ENCODE data around the gene SLC22A25.
"Not testable (repeated sequence)": the region's sequence is repeated elsewhere in the genome, so short reads cannot be mapped to it uniquely, and the experiment has no call there.

SLC22A25 gene

DNA sequence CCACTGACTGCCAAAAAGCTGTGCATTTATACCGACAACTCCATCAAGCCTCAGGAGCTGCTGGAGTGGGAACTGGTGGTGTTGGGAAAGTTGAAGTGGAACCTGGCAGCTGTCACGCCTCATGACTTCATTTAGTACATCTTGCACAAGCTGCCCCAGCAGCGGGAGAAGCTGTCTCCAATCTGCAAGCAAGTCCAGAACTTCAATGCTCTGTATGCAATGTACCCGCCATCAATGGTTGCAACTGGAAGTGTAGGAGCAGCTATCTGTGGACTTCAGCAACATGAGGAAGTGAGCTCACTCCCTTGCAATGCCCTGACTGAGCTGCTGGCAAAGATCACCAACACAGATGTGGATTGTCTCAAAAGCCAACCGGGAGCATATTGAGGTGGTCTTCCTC, at the start of gene SLC22A25:
SLC22A25 (minus strand) TSS at position 67 of the 400 bp plus-strand sequence. CDS start 13,947 bp downstream, outside the sequence.
- FAIRE-seq (no peak), DNase-seq (ENCODE audit: low spot score) (no peak)

DNA sequence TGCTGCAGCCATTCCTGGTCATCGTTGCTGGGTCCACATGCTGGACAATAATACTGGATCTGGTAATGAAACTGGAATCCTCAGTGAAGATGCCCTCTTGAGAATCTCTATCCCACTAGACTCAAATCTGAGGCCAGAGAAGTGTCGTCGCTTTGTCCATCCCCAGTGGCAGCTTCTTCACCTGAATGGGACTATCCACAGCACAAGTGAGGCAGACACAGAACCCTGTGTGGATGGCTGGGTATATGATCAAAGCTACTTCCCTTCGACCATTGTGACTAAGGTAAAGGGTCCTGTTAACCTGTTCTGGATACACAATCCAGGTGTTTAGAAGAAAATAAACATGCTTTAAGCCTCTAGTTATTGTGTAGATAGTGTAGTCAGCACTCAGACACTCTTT, 46.9 kb upstream of the SLC22A25 start:
- FAIRE-seq (no peak), DNase-seq (ENCODE audit: low spot score) (no peak)

DNA sequence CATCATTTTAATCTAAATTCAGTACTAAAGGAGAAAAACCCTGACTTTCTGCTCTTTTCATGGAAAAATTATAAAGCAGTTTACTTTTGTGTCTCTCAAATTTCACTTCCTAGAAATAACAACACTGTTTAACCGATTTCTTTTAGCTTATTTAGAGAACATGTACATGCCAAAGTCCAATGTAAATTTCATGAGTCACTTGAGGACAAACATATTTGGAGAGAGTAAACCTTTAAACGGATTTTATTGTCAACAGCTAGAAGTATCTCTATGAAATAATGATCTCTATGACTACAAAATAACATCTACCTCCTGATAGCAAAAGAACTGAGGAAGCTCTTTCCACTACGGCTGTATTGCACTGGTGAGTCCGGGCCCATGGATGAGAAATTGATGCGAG, 46.3 kb upstream of the SLC22A25 start:
- DNase-seq (ENCODE audit: low spot score) (no peak), FAIRE-seq (no peak)

DNA sequence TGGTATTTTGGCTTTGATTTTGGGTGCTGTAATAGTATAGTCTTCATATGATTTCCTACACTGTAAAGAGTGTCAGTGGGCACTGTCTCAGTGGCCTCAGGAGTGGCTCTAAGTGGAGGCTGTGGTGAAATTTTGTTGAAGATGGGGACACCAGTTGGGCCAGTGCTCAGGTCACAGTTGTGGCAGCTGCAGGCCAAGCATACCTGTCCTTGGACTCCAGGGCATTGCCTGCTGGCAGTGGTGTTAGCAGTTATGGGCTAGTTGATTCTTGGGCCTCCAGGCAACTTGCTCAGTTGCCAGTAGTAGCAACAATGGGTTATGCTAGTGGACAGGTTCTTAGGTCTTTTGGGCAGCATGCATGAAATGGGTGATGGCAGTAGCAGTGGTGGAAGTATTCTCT, 39.2 kb upstream of the SLC22A25 start:
- no peak for FAIRE-seq
- no peak for DNase-seq (ENCODE audit: low spot score)

DNA sequence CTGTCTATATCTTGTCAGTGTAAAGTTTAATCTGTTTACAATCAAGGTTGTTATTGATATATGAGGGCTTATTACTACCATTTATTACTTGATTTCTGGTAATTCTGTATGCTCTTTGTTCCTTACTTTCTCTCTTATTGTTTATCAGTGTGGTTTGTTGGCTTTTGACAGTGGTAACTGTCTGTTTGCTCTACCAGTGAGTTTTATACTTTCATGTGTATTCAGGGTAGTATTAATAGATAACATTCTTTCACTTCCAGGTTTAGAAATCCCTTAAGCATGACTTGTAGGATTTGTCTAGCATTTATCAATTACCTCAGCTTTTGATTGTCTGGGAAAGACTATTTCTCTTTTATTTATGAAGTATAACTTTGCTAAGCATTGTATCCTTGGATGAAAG, 37.5 kb upstream of the SLC22A25 start:
- no peak for FAIRE-seq
- no peak for DNase-seq (ENCODE audit: low spot score)

DNA sequence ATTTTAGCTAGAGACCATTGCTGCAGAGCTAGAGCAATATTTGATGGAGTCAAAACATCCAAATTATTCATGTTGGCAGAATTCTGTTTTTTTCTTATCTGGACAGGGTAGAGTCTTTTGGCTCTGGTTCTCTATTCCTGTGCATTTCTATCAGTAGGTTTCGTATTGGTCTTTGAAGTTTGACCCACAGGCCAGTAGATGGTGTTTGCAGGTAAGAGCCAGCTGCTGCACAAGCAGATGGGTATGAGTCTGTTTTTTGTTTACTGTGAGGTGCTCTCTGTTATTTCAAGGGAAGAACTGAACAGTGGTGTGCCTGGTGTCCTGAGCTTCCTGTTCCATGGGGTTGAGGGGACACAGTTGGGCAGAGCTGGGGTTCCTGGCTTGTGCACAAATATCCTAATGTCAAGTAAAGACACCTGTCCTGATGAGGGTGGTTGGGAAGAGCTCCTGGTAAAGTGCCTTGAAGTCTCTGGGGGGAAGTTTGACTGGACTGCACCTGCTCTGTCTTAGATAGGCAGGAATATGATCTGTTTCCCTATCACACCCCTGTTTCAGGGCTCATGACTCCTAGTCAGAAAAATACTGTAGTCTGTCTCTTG, 34.0 kb upstream of the SLC22A25 start:
- FAIRE-seq: no peak
- DNase-seq (ENCODE audit: low spot score): no peak

DNA sequence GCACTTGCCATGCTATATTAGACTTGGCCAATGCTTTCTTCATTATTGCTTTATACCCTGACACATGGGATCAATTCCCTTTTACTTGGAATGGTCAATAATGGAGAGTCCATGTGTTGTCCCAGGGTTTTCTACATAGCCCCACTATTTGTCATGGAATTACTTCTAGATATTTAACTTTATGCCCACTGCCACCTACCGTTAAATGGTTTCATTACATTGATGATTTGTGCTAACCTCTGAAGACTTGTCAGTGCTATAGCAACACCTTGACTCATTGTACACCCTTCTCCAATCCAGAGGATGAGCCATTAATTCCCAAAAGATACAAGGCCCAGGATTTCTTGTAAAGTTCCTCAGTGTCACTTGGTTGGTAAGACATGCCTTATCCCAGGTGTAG, 31.4 kb upstream of the SLC22A25 start:
- FAIRE-seq (no peak), DNase-seq (ENCODE audit: low spot score) (no peak)

DNA sequence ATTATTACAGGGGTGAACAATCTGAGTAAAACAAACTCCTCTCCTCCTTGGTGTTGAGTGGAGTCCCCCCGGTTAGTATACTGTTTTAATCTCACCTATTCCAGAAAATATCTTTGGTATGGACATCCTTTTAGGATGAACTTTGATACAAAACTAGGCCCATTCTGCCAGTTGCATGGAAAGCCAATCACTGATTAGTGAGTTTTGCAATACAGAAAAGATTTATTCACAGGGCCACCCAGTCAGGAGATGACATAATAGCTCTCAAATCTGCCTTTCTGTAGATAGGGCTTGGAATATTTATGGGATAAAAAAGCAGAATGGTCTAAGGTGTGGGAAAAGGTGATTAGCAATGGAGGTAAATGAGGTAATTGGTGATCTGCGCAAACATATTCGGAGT, 30.3 kb upstream of the SLC22A25 start:
- DNase-seq (ENCODE audit: low spot score) (no peak), FAIRE-seq (no peak)

DNA sequence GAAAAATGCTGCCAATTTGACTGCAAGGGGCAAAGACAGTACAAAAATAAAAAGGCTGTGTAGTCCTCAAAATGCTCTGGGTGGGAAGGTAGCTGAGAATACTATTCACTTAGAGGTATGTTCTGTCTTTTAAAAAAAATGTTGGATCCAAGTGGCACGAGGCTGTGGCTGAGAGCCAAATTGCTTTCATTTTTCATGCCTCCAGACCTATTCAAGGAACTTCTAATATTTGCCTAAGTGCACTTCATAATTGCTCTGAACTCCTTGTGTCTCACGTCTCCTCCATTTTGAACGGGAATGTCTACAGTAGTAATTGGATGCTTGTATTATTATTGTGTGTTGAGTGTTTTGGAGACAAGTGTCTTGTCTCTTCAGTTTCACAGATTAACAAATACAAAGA, 19.1 kb upstream of the SLC22A25 start:
- FAIRE-seq: no peak
- DNase-seq (ENCODE audit: low spot score): no peak

DNA sequence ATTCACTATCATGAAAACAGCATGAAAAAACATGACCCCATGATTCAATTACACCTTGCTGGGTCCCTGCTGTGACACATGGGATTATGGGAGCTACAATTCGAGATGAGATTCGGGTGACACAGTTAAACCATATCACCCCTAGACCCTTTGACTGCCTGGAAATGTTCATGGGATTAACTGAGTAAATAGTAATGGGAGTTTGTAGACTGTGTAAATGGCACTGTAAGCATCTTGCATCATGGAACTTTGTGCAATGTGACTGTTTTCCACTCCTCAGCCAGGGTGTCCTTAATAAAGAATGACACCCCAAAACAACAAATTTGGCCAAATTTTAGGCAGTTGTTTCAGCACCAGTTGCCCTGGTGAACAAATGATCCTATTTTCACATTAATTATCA, 7.9 kb upstream of the SLC22A25 start:
- DNase-seq (ENCODE audit: low spot score) (no peak), FAIRE-seq (no peak)

DNA sequence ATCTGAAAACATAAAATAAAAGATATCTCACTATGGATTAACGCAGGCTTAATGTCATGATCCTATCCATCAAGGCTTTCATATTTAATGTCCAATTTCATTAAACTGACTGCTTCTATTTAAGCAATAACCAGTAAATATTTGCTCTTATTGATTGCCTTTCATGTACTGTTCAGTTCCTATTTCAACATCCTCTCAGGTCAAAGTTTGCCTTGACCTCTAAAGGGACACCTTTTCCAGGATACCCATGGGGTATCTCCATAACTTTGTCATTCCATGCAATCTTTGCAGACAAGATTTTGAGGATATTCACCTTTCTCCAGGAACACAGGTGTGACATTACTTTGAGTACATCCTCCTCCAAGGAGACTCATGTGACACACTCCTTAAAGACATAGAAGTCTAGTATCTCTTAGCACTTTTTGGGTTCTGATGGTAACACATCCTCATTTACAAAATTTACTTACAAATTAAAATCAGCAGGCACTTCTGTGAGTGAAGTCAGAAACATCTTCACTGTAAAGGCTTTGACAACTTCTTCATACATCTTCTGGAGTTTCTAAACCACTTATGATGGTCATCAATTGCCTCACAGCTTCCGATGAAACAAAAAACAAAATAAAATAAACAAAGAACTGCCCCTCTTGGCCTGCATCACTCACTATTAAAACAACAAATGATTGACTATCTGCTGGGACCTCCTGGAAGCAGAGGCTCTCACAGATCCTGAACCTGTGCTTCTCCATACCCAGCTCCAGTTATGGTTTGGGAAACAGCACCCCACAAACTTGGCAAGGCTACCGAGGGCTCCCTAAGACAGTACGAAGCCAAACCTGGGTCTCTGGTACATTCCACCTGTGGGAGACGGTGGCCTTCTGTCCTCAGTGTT, 7.0 kb upstream of the SLC22A25 start:
- FAIRE-seq (no peak), DNase-seq (ENCODE audit: low spot score) (no peak)

DNA sequence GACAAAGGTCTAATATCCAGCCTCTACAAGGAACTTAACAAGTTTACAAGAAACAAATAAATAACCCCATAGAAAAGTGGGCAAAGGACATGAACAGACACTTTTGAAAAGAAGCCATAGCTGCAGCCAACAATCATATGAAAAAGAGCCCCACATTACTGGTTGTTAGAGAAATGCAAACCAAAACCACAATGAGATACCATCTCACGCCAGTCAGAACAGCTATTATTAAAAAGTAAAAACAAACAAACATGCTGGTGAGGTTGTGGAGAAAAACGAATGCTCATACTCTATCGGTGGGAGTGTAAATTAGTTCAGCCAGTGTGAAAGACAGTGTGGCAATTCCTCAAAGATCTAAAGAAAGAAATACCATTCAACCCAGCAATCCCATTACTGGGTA, 5.6 kb upstream of the SLC22A25 start:
- FAIRE-seq (no peak), DNase-seq (ENCODE audit: low spot score) (no peak)

DNA sequence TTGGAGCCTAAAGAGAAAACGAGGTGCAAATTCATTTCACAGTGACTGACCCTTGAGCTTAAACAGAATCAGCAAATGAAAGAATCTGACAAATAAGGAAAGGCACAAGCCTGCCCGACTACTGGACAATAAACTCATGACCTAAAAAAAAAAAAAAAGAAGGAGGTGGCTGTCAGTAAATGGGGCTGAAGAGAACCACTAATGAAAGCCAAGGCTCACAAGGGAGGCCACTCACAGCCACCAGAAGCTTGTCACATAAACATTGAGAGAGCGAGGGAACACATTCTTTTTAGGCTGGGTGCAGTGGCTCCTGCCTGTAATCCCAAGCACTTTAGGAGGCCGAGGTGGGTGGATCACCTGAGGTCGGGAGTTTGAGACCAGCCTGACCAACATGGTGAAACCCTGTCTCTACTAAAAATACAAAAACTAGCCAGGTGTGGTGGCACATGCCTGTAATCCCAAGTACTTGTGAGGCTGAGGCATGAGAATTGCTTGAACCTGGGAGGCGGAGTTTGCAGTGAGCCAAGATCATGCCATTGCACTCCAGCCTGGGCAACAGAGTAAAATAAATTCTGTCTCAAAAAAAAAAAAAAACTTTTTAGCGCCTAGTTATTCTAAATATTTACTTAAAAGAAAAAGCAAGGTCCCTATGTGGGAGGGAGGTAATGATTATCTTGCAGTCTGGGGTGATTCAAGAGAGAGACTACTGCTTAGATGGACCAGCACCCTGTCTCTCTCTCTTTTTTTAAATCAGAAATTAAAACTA, 4.0 kb upstream of the SLC22A25 start:
- DNase-seq (ENCODE audit: low spot score); FAIRE-seq: not testable (repeated sequence)

DNA sequence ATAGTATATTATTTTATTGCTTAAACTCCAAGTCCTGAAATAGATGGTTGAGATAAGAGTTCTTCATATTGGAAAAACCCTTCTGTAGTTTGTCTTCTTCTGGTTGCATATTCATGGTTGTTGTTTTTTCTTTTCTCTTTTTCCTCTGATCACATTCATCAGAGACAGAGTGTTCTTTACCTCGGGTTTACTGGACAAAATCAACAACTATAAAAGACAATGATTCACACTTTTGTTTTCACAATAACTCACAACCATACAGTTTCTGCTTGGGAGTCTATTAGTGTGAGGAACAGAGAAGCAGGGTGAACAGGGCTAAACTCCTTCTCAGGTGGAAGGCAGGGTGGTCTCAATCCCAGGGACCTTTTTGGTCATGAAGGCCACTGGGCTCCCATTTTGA, 2.6 kb upstream of the SLC22A25 start:
- FAIRE-seq (no peak), DNase-seq (ENCODE audit: low spot score) (no peak)

DNA sequence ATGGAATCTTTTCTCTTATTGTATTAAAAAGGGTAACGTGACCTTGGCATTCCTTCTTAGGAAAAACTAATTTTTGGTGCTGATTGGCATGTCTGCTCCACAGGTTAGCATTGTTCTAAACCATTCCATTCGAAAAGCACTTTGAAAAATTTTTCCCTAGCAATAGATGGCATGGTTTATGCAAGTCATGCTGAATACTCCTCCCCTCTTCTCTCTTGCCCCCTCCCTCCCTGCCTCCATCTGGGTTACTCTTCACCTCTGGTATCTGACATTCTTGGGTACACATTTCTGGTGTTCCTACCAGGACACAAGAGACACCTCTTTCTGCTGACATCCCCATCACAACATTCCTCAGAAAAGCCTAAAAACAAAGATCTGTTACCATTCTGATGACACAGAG, 1.5 kb upstream of the SLC22A25 start:
- DNase-seq (ENCODE audit: low spot score): no peak
- no peak for FAIRE-seq

DNA sequence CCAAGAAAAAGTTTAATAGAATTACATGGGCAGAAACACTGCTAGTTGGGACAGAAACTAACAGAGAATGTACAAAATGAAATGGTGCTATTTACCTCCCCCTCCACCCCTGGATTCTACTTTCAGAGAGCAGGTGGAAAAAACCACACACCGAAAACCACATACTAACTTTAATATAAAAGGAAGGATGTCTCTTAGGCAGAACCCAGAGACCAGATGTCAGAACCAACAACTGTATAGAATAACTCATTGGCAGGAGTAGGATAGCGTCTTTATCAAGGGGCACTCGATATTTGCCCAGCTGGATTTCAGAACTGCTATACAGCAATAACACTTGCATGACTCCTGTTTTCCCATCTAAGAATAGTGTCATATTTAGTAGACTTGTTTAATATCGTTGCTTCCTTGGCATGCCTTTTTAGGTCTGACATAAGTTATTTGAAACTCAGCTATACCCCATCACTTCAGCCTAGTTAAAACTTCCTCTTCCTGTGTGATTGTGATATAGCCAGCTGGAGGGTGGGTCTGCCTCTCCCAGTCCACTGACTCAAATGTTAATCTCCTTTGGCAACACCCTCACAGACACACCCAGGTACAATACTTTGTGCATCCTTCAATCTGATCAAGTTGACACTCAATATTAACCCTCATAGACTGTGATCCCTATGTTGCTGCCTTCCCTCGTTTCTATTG, 1.2 kb downstream of the SLC22A25 start:
- FAIRE-seq (no peak), DNase-seq (ENCODE audit: low spot score) (no peak)

DNA sequence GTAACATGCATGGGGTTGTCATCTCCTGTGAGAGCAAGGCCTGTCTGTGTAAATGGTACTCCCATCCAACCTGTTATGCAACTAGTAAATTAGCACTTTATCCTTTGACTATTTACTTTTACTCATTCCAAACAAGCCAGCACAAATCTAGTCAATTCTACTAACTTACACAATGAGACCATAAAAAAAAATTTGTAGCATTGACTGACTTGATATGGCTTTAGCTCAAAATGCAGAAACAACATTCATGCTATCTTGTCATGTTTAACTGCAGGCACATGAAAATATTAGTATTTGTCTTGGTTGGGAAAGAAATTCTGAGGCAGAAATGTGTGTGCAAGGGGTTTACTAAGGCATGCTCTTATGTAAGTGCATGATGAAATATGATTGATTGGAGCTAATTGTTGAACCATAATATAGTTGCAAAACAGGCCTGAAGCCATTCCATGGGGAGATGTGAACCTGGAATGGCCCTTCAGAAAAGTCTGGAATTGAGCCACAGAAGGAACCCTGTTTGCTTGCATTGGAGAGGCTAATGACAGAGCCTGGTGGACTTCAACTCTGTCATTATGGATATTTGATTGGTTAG, 2.5 kb downstream of the SLC22A25 start:
- FAIRE-seq (no peak), DNase-seq (ENCODE audit: low spot score) (no peak)

DNA sequence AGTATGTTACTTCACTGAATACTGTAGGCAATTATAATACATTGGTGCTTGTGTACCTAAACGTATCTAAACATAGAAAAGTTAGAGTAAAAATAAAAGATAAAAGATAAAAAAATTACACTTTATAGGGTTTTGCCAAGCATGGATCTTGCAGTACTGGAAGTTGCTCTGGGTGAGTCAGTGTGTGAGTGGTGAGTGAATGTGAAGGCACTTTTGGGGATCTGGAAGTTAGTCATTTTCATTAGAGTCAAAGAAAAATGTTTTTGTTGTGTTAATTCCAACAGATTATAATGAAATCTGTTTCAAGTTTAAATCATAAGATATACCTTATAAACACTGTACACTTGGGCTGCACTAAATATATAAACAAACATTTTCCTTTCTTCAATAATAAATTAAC, 3.3 kb downstream of the SLC22A25 start:
- DNase-seq (ENCODE audit: low spot score): no peak
- no peak for FAIRE-seq

DNA sequence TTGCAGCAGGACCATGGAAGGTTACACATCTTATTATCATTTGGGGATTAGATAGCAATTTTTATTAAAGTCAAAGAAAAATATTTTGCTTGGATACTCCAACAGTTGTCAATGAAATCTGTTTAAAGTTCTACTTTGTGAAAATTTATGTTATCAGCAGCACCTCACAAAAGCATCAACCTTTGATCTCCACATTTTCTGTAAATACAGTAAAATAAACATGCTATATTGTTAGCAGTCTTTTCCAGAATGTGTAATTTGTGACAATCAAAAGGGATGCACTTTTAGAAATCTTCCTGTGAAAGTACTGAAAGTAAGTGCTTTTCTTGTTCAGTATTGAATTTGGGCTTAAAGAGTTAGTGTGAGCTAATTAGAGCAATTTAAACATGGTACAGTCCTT, 4.1 kb downstream of the SLC22A25 start:
- no peak for FAIRE-seq

DNA sequence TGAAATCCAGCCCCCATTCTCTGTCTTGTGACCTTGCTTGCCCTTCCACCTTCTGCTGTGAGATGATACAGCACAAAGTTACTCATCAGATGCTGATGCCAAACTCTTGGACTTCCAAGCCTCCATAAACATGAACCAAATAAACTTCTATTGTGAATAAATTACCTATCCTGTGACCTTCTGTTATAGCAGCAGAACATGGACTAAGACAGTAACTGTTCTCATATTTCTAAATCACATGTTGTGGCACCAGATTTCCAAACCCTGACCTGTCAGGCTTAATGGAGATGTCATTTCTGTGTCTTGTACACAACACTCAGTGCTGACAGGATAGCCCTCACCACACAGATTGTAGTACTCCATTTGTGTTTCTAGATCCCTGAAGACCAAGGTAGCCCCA, 6.0 kb downstream of the SLC22A25 start:
- FAIRE-seq (no peak), DNase-seq (ENCODE audit: low spot score) (no peak)

More for the DNA sequence above, 4.1 kb downstream of the SLC22A25 start:
- no peak for DNase-seq (ENCODE audit: low spot score)

All from urothelium cell line (cell line).